GM19099 (cell line): Measurements from ENCODE around the gene PER1.

Experiments used
- POLR2A ChIP-seq: IDR thresholded peaks from 3 replicates; pipeline ENCODE4 v1.6.1; 2011; ENCODE audit warnings: low read depth; ENCODE audit not compliant: insufficient read length; ENCODE audit errors: extremely low read depth

PER1 gene

DNA sequence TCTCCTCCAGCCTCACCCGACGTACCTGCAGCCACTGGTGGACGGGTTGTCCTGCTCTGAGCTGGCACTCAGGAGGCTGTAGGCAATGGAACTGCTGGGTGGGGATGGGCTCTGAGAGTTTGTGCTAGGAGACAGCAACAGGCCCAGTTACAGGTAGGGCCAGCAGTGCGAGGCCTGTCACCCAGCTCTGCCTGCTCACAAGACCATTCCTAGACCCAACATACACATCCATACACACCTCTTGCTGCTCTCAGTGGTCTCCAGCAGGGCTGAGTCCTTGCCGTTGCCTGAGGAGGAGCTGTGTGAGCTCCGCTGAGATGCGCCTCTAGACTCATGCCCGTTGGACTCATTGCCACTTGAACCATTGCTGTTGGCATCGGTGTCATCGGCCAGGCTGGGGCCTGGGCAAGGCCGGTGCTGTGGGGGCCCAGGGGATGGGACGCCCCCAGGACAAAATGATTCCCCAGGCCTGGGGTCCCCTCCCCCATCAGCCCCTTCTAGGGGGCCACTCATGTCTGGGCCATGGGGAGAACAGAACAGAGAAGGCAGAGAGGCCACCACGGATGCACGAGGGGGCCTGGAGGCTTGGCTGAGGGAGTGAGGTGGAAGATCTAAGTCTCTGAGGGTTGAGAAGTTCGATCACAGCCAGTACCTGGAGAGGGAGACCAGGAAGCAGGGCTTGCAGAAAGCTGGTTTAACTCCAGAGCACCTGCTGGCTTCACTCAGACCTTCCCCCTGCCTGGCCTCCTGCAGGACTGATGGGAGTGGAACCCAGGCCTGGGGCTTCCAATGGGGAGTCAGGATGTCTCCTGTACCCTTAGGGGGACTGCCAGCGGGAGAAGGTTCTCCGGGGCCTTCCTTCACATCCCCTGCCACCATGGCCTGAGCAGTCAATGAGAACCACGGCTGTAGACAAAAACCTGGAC is 1.7 kb downstream of the PER1 start:
- TF ChIP-seq POLR2A: no peak

DNA sequence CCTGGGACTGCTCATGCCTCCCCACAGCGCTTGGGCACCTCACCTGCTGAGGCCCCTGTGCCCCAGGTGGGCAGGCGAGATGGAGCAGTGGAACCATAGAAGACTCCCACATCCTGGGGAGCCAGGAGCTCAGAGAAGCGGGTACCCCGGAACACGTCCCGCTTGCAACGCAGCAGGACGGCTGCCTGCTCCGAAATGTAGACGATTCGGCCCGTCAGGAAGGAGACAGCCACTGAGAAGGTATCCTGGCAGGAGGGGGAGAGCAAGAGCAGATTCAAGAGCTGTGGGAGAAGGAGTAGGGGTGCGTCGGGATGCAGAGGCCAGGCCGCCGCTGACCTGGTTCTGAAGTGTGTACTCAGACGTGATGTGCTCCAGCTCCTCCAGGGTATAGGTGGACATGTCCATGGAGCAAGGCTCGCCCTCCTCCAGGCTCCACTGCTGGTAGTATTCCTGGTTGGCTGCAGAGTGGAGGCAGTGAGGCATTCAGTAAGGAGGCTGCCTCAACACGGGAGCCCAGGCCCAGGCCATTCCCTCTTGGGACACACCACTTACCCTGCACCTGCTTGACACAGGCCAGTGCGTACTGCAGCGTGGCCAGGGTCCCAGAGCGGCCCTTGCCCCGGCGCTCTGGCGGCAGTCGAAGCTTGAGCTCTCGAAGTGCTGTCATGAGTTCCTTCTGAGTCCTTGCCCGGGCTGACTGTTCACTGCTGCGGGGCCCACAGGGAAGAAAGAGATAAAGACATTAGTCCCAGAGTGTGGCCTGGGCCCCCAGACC is 2.6 kb downstream of the PER1 start:
- TF ChIP-seq POLR2A: no peak

DNA sequence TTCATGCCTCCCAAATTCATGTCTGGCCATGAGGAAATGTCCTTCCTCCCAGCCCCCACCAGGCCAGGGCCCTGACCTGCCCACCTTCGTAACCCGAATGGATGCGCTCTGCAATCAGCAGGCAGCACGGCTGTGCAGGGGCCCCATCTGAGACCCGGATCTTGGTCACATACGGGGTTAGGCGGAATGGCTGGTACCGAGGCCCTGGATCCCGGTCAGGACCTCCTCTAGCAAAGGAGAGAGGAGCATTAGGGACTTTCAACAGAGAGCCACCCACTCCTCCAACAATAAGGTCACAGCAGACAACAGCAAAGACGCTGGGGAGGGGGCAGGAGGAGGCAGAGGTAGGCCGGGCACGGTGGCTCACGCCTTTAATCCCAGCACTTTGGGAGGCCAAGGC is 3.6 kb downstream of the PER1 start:
- TF ChIP-seq POLR2A: no peak

DNA sequence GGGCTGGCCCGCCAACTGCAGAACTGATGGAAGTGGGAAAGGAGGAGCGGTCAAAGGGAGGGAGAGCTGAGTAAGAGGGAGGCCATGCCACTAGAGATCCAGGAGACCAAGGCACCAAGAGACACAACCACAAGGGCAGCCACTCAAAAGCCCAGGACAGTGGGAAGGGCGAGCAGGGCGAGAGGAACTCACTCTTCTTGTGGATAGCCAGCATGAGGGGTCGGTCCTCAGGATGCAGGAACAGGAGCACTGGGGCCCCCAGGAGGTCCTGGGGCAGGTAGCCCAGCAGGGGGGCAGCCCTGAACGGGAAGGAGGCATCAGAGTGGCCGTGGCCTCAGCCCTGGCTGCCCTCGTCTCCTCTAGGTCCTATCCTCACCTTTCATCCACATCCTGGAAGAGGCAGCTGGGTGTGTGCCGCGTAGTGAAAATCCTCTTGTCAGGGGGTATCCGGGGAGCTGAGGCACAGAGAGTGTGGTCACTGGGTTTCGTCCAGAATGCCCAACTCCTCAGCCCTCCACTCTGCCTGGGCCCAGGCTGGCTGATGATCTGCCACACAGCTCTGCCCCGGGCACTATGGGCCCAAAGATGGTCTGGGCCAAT is 4.3 kb downstream of the PER1 start:
- no peak for TF ChIP-seq POLR2A

DNA sequence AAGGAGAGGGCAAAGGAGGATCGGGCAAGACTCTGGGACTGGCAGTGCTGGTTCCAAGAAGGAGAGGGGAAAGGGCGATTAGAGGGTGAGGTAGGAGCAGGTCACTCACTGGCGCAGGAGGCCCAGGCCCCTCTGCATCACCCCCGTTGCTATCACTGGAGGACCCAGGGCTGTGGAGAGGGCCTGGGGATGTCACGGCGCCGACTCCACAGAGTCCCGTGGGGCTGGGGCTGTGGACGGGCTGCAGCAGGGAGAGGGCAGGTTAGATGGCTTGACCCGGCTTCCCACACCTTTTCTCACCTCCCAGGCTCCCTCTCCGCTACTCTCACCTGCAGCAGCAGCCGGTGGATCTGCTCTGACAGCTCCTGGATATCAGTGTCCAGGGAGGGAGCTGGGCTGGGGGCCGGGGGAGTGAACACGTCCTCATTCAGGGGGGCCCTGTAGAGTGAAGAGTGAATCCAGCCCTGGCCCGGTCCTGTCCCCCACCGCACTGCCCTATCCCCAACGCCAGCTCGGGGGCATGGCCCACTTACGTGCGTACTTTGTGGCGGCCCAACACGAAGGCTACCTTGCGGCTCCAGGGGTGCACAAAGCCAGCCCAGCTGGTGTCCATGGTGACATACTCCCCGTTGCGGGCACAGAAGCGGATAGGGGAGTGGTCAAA is 4.9 kb downstream of the PER1 start:
- no peak for TF ChIP-seq POLR2A

DNA sequence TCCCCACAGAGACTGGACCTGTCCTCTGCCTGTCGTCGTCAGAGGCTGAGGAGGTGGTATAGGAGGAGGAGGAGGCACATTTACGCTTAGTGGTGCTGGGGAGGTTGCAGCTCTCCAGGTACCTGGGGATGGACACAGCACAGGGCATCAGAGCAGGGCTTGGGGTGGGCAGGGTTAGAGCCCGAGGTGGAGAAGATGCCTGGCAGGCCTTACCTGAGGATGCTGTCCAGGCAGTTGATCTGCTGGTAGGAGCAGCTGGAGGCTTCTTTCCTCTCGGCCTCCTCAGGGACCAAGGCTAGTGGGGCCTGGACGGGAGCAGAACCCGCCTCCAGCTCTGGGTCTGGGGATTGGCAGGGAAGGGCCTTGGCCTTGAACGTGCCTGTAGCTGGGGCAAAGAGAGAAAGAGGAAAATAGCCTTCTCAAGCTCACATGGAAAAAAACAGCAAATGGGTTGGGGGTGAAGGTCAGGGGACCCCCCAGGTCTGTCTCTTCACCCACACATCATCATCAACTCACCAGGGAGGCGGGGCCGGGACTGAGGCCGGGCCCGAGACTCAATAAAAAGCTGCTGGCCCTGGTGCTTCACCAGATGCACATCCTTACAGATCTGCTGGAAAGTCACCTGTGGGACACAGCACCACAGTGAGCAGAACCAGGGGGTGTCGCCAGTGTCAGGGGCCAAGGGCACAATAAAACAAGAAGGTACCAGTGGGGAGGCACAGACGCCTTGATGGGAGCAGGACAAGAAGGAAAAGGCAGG is 5.6 kb downstream of the PER1 start:
- no peak for TF ChIP-seq POLR2A

DNA sequence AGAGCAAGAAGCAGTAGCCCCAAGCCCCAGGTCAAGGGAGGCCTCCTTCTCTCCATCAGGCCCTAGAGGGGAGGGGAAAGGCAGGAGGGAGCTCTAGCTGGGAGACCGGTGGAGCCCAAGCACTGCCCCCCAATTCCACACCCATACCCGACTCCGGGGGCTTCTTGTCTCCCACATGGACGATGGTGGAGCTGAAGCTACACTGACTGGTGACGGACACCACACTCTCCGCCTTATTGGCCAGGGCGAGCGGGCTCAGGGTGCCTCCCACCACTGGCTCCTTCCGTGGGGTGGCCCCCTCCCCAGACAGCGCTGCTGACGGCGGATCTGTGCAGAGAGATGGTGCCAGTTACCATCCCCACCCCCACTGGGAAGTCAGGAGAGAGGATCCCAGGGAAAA is 6.4 kb downstream of the PER1 start:
- TF ChIP-seq POLR2A: no peak

DNA sequence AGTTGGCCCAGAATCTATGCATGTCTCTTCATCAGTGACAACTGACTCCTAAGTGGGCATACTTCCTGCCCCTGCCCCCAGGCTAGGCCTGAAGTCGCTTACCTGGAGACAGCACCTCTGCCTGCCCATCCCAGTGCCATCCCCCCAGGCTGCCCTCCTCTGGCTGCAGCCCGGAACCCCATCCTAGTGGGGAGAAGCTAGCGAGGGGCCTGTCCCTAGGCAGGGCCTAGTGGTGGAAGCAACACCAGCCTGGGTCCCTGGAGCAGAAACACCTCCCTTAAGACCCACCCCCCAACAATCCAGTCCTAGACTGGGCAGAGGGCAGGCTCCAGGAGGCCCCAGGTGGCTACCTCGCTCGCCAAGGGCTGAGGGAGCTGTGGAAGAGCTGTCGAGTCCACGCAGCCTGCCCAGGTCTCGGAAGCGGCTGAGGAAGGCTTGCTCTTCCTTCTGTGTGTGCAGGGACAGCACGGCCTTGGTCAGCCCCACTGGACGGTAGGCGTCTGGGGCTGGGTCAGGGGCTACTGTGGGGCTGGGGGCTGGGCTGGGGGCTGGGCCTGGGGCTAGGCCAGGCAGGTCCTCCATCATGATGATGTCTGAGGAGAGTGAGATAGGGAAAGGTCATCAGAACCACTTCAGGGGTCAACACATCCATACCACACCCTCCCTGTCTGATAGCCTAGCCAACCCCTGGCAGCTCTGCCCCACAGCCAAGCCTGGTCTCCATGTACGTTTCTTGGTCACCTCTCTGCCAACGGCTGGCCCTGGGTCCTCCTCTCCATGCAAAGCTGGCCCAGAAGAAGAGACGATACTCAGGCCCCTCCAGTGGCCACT is 7.6 kb downstream of the PER1 start:
- TF ChIP-seq POLR2A: no peak

DNA sequence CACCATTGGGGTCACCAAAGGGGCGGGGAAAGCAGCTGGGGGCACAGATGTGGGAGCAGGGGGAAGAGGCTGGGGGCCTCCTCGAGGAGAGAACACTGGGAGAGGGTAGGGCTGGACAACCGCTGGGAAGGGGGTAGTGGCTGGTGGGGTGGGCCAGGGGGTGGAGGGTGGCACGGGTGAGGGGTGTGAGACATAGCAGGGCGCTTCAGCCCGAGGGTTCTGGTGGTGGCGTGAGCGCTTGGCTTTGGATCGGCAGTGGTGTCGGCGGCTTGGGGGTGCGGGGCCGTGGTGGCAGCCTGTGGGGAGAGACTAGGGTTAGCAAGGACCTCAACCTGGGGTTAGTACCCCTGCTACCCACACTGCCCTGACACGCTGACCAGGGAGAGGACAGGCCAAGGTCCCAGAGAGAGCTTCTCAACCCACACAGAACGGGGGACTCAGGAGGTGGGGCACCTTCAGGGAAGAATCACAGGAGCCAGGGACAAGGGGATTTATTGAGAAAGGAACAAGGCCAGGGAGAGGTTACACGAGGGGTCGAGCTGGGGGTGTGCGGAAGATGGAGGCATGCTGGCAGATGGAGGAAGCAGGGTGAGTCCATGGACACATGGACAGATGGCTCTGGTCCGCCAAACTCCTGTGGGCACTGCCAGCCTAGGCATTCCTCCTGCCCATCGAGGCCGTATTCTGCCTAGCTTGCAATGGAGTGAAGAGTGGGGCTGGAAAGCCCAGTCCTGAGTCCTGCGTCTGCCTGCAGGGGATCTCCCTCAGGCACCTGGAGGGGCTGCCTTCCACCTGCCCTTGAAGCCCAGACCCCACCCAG is 8.4 kb downstream of the PER1 start:
- no peak for TF ChIP-seq POLR2A

DNA sequence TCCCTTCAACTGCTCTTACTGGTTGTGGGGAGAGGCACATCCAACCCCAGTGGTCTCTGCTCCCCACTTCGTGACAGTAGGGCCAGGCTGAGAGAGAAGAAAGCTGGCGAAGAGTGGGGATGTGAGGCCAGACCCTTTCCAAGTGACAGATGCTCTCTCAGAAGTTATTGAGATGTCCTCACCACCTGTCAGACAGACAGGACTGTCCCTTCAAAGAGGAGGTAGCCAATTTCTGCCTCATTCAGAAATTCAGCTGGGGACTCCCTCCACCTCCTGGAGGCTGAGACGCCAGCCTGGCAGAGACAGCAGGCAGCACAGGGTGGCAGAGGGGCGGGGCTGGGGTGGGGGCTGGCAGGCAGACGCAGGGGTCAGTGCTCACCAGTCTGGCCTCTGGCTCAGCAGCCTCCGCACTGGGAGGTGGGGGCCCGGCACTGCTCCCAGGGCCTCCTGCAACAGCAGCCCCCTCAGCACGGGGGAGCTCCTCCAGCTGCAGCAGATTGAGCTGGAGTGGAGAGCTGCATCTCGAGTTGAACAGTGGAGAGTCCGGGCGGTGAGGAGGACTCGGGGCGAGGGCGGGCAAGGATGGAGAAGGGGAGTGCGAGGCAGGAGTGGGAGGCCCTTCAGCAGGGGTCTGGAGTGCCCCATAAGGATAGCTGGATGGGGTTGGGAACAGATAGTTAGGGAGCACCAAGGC is 9.2 kb downstream of the PER1 start:
- no peak for TF ChIP-seq POLR2A

DNA sequence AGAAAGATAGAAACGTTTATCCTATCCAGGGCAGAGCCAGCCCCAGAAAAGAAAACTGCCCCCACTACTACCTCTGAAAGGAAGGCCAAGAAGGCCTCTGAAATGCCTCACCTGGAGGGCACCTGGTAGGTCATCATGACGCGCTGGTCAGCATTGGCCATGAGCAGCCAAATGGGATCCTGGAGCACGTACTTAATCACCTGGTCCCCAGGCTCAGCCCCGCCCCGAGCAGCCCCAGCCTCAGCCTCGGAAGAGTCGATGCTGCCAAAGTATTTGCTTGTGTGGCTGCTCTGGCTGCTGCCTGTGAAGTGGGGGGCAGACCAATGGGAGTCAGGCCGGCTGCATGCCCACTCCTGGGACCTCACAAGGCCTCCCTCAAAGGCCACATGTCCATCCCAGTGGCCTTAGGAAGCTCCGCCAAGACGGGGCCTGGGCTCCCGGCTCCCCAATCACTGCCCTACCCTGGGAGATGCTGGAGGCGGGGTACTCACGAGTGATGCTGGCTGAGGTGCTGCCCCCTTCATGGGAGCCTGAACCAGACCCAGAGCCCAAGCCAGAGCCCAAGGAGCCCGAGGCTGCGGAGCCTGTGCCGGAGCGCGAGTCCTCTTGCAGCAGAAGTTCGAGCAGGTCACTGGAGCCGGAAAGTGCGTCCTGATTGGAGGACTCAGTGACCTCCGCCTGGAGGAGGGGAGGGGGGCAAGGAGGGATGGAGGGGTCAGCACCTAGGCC is 9.9 kb downstream of the PER1 start:
- no peak for TF ChIP-seq POLR2A

DNA sequence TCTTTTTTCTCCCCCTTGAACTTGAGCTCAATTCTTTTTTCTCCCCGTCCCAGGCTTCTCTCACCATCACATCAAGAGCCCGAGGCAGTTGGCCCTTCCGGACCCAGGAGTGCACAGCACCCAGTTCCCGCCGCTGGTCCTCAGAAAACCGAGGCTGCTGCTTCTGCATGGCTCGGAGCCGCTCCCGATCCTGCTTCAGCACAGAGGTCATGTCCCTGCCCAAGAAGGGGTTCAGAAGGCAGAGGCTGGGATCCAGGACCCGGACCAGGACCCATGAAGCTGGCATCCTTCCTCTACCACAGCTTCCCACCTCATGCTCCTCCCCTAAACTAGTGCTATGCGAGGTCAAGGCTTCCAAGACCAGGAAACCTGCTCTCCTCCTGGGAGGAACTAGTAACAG is 10.5 kb downstream of the PER1 start:
- TF ChIP-seq POLR2A: no peak
